Measurements from ENCODE around the gene NFIA. TPM values are rescaled to one million over a fixed set of nuclear protein-coding genes. Genes with fewer than 3 reads are reported as not detected.

Gene NFIA
- total RNA-seq, 1 experiment from 2014 or later, result 20.9 TPM

GRCh38 chr1:61270761-61271411 lies 188.5 kb downstream of the NFIA start:
- in situ Hi-C loops (cut with HindIII; ENCODE audit: low pct_unique_long_range_greater_than_20kb, low sequenced_read_pairs) (no loop called here), intact Hi-C loops (cut with micrococcal nuclease; ENCODE audit: unreplicated experiment) (no loop called here)
- no peak for DNase-seq (ENCODE audit: low read depth, low spot score)
- TF ChIP-seq TCF7L2 (IDR thresholded peaks at IDR 0.05; ENCODE audit: low read depth, low read length) (no peak), SIN3A (IDR thresholded peaks at IDR 0.05; ENCODE audit: borderline replicate concordance, insufficient read depth, low read depth, low read length) (no peak), POLR2AphosphoS5 (IDR thresholded peaks at IDR 0.05; ENCODE audit: low read depth, low read length) (no peak)
- TF ChIP-seq, protein P1, sequence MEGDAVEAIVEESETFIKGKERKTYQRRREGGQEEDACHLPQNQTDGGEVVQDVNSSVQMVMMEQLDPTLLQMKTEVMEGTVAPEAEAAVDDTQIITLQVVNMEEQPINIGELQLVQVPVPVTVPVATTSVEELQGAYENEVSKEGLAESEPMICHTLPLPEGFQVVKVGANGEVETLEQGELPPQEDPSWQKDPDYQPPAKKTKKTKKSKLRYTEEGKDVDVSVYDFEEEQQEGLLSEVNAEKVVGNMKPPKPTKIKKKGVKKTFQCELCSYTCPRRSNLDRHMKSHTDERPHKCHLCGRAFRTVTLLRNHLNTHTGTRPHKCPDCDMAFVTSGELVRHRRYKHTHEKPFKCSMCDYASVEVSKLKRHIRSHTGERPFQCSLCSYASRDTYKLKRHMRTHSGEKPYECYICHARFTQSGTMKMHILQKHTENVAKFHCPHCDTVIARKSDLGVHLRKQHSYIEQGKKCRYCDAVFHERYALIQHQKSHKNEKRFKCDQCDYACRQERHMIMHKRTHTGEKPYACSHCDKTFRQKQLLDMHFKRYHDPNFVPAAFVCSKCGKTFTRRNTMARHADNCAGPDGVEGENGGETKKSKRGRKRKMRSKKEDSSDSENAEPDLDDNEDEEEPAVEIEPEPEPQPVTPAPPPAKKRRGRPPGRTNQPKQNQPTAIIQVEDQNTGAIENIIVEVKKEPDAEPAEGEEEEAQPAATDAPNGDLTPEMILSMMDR (IDR thresholded peaks at IDR 0.05), result peak; percentile 9; the same call in 1 of the 2 replicates
- TF ChIP-seq, protein P2, sequence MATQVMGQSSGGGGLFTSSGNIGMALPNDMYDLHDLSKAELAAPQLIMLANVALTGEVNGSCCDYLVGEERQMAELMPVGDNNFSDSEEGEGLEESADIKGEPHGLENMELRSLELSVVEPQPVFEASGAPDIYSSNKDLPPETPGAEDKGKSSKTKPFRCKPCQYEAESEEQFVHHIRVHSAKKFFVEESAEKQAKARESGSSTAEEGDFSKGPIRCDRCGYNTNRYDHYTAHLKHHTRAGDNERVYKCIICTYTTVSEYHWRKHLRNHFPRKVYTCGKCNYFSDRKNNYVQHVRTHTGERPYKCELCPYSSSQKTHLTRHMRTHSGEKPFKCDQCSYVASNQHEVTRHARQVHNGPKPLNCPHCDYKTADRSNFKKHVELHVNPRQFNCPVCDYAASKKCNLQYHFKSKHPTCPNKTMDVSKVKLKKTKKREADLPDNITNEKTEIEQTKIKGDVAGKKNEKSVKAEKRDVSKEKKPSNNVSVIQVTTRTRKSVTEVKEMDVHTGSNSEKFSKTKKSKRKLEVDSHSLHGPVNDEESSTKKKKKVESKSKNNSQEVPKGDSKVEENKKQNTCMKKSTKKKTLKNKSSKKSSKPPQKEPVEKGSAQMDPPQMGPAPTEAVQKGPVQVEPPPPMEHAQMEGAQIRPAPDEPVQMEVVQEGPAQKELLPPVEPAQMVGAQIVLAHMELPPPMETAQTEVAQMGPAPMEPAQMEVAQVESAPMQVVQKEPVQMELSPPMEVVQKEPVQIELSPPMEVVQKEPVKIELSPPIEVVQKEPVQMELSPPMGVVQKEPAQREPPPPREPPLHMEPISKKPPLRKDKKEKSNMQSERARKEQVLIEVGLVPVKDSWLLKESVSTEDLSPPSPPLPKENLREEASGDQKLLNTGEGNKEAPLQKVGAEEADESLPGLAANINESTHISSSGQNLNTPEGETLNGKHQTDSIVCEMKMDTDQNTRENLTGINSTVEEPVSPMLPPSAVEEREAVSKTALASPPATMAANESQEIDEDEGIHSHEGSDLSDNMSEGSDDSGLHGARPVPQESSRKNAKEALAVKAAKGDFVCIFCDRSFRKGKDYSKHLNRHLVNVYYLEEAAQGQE (IDR thresholded peaks at IDR 0.05; ENCODE audit: insufficient read depth in 1 of 2, low read depth in 2 of 2, low read length in 1 of 2), result no peak
- POLR2A ChIA-PET, result no interaction called here
- ATAC-seq, result no peak; the same call in 1 of the 2 replicates
- Histone ChIP-seq H3K27ac (ENCODE audit: low read length) (no peak overlapping the region), H3K9me3 (ENCODE audit: control insufficient read depth, insufficient read depth, low read depth, low read length) (no peaks in the 10 kb centered on the region), H3K36me3 (ENCODE audit: control insufficient read depth, insufficient read depth, low read length) (no peaks in the 10 kb centered on the region), H3K4me1 (ENCODE audit: control insufficient read depth, insufficient read depth, low read length) (peaks cover 14% of the 10 kb centered on the region), H3K4me3 (ENCODE audit: low read depth in 2 of 2, low read length in 2 of 2) (no peak overlapping the region), H3K27me3 (ENCODE audit: control insufficient read depth, insufficient read depth, low read length) (no peaks in the 10 kb centered on the region)
- CTCF ChIA-PET, result no interaction called here
- no TSS peak for BruUV-seq (replicated peaks)

- TF ChIP-seq TCF7L2 (IDR thresholded peaks at IDR 0.05; ENCODE audit: low read depth, low read length), result no peak
- no peak for TF ChIP-seq SIN3A (IDR thresholded peaks at IDR 0.05; ENCODE audit: borderline replicate concordance, insufficient read depth, low read depth, low read length)
- TF ChIP-seq, protein P2 (IDR thresholded peaks at IDR 0.05; ENCODE audit: insufficient read depth in 1 of 2, low read depth in 2 of 2, low read length in 1 of 2), result no peak
- TF ChIP-seq, protein P1 (IDR thresholded peaks at IDR 0.05), result no peak
- Histone ChIP-seq H3K36me3 (ENCODE audit: control insufficient read depth, insufficient read depth, low read length) (no peaks in the 10 kb centered on the region), H3K9me3 (ENCODE audit: control insufficient read depth, insufficient read depth, low read depth, low read length) (no peaks in the 10 kb centered on the region), H3K27ac (ENCODE audit: low read length) (no peak overlapping the region), H3K4me1 (ENCODE audit: control insufficient read depth, insufficient read depth, low read length) (peaks cover 14% of the 10 kb centered on the region), H3K27me3 (ENCODE audit: control insufficient read depth, insufficient read depth, low read length) (no peaks in the 10 kb centered on the region), H3K4me3 (ENCODE audit: low read depth in 2 of 2, low read length in 2 of 2) (no peak overlapping the region)
- DNase-seq (ENCODE audit: low read depth, low spot score), result no peak
- ChIA-PET CTCF (no interaction called here), POLR2A (no interaction called here)
- intact Hi-C loops (cut with micrococcal nuclease; ENCODE audit: unreplicated experiment) (no loop called here), in situ Hi-C loops (cut with HindIII; ENCODE audit: low pct_unique_long_range_greater_than_20kb, low sequenced_read_pairs) (no loop called here)
- no peak for ATAC-seq
- BruUV-seq (replicated peaks), result no TSS peak
These were observed 189.0 kb downstream of the NFIA start for GRCh38 chr1:61271412-61271789.

Data from Panc1 (cell line).